IMR-90 (cell line): ENCODE data around the gene TSNAXIP1. TPM values are rescaled to one million over a fixed set of nuclear protein-coding genes. Genes with fewer than 3 reads are reported as not detected.

Source experiments
- ATAC-seq: fragments of 200-7000 bp; cut with Tn5 transposase; 2 replicates; pipeline ENCODE4 v1.9.1; 2020; ENCODE audit warnings: low read depth, mild to moderate bottlenecking, moderate library complexity
- BruUV-seq: library from RNA; stranded (reverse); fragments of 400-500 nt; replicated peaks from 2 replicates; lab custom pipeline; 2021; lab: Mats Ljungman, UMichigan
- CTCF ChIA-PET: fragments of 300-600 bp; formaldehyde crosslinking; extraction: SDS; loops from one replicate; lab custom pipeline; 2021; ENCODE audit warnings: antibody characterized with exemption; lab: Yijun Ruan, JAX
- POLR2A ChIA-PET: fragments of 300-600 bp; sonication (Branson Sonifier 250); formaldehyde crosslinking; loops from one replicate; lab custom pipeline; 2022; ENCODE audit warnings: antibody characterized with exemption; ENCODE audit not compliant: unreplicated experiment; lab: Charles Lee
- DNase-seq: peaks from one replicate; pipeline ENCODE4 v3.0.0; 2013
- H2AFZ ChIP-seq: replicated peaks from 2 replicates; pipeline ENCODE3; 2013; ENCODE audit warnings: low read length, mild to moderate bottlenecking; ENCODE audit not compliant: poor library complexity
- H2AK5ac ChIP-seq: 2 replicates; pipeline ENCODE4 v1.6.1; 2013; ENCODE audit warnings: low read depth, low read length, inconsistent platforms
- H2AK9ac ChIP-seq: replicated peaks from 2 replicates; pipeline ENCODE3; 2013; ENCODE audit warnings: mild to moderate bottlenecking, low read depth, low read length, moderate library complexity; ENCODE audit not compliant: poor library complexity
- H2BK120ac ChIP-seq: 2 replicates; pipeline ENCODE4 v1.6.1; 2013; ENCODE audit warnings: low read depth, low read length, inconsistent platforms
- H2BK15ac ChIP-seq: 3 replicates; pipeline ENCODE4 v1.6.1; 2013; ENCODE audit warnings: low read depth, low read length, inconsistent platforms
- H2BK20ac ChIP-seq: 2 replicates; pipeline ENCODE4 v1.6.1; 2013; ENCODE audit warnings: low read depth, mild to moderate bottlenecking, inconsistent platforms, low read length, moderate library complexity
- H2BK5ac ChIP-seq: 2 replicates; pipeline ENCODE4 v1.6.1; 2013; ENCODE audit warnings: mild to moderate bottlenecking, low read depth, low read length, inconsistent platforms; ENCODE audit not compliant: poor library complexity, severe bottlenecking
- H3K14ac ChIP-seq: replicated peaks from 2 replicates; pipeline ENCODE4 v1.6.1; 2013; ENCODE audit warnings: low read depth, low read length, inconsistent platforms
- H3K18ac ChIP-seq: 2 replicates; pipeline ENCODE4 v1.6.1; 2013; ENCODE audit warnings: low read depth, low read length, control low read depth
- H3K23ac ChIP-seq: 2 replicates; pipeline ENCODE4 v1.6.1; 2013; ENCODE audit warnings: low read depth, low read length, inconsistent platforms
- H3K27ac ChIP-seq: 2 replicates; pipeline ENCODE4 v1.5.1; 2013; ENCODE audit warnings: mild to moderate bottlenecking, control low read depth, low read length; ENCODE audit not compliant: insufficient read depth
- H3K27me3 ChIP-seq: 2 replicates; pipeline ENCODE4 v1.6.1; 2013; ENCODE audit warnings: low read length; ENCODE audit not compliant: control insufficient read depth, insufficient read depth
- H3K36me3 ChIP-seq: 2 replicates; pipeline ENCODE4 v1.6.1; 2013; ENCODE audit warnings: low read length, mixed read lengths; ENCODE audit not compliant: control insufficient read depth, insufficient read depth
- H3K4ac ChIP-seq: 2 replicates; pipeline ENCODE4 v1.6.1; 2013; ENCODE audit warnings: low read depth, low read length, inconsistent platforms
- H3K4me1 ChIP-seq: 2 replicates; pipeline ENCODE4 v1.6.1; 2013; ENCODE audit warnings: low read length, mixed read lengths; ENCODE audit not compliant: control insufficient read depth, insufficient read depth
- H3K4me2 ChIP-seq: 2 replicates; pipeline ENCODE4 v1.6.1; 2013; ENCODE audit warnings: low read depth, mild to moderate bottlenecking, control low read depth, low read length, moderate library complexity
- H3K4me3 ChIP-seq: 2 replicates; pipeline ENCODE4 v1.5.1; 2013; ENCODE audit warnings: low read depth, mild to moderate bottlenecking, control low read depth, low read length, moderate library complexity; ENCODE audit not compliant: insufficient read depth
- H3K56ac ChIP-seq: 2 replicates; pipeline ENCODE4 v1.6.1; 2013; ENCODE audit warnings: low read length, inconsistent platforms; ENCODE audit not compliant: insufficient read depth; ENCODE audit errors: extremely low read depth
- H3K79me1 ChIP-seq, 2 experiments: 2 replicates each; pipeline ENCODE4 v1.6.1; 2013; ENCODE audit warnings: low read length in 2 of 2, inconsistent platforms in 1 of 2, low read depth in 1 of 2
- H3K9ac ChIP-seq: 2 replicates; pipeline ENCODE4 v1.6.1; 2013; ENCODE audit warnings: low read depth, low read length, control low read depth
- H3K9me1 ChIP-seq: 2 replicates; pipeline ENCODE4 v1.6.1; 2013; ENCODE audit warnings: low read length, inconsistent platforms; ENCODE audit not compliant: insufficient read depth
- H3K9me3 ChIP-seq: 2 replicates; pipeline ENCODE4 v1.6.1; 2013; ENCODE audit warnings: low read length; ENCODE audit not compliant: control insufficient read depth, insufficient read depth
- H4K20me1 ChIP-seq: 2 replicates; pipeline ENCODE4 v1.6.1; 2013; ENCODE audit warnings: low read length, inconsistent platforms; ENCODE audit not compliant: insufficient read depth
- H4K5ac ChIP-seq: 2 replicates; pipeline ENCODE4 v1.6.1; 2013; ENCODE audit warnings: mild to moderate bottlenecking, low read depth, low read length, control low read depth
- H4K8ac ChIP-seq, 2 experiments: 2 replicates each; pipeline ENCODE4 v1.6.1; 2013; ENCODE audit warnings: low read depth in 2 of 2, low read length in 2 of 2, control low read depth in 1 of 2, inconsistent platforms in 1 of 2
- H4K91ac ChIP-seq: 2 replicates; pipeline ENCODE4 v1.6.1; 2013; ENCODE audit warnings: low read depth, low read length, inconsistent platforms; ENCODE audit not compliant: insufficient read depth
- CEBPB ChIP-seq: IDR thresholded peaks from 2 replicates; pipeline ENCODE4 v1.6.1; 2012; ENCODE audit warnings: low read depth, low read length, improper control_type of control experiment
- CHD1 ChIP-seq: IDR thresholded peaks from 2 replicates; pipeline ENCODE4 v1.6.1; 2012; ENCODE audit warnings: low read depth, low read length, improper control_type of control experiment
- CTCF ChIP-seq: conservative IDR thresholded peaks from 2 replicates; pipeline ENCODE4 v1.5.1; 2012; ENCODE audit warnings: mild to moderate bottlenecking, low read depth, low read length, improper control_type of control experiment
- FOS ChIP-seq: fragments of 150-350 bp; IDR thresholded peaks from 2 replicates; pipeline ENCODE4 v1.6.1; 2016; ENCODE audit warnings: low read depth, low read length
- RAD21 ChIP-seq: IDR thresholded peaks from 2 replicates; pipeline ENCODE4 v1.6.1; 2012; ENCODE audit warnings: low read length, improper control_type of control experiment
- RCOR1 ChIP-seq: IDR thresholded peaks from 2 replicates; pipeline ENCODE4 v1.6.1; 2012; ENCODE audit warnings: mild to moderate bottlenecking, low read length, improper control_type of control experiment; ENCODE audit not compliant: insufficient replicate concordance
- dilution Hi-C: fragments of 300-500 bp; cut with HindIII; formaldehyde crosslinking; loops from one replicate; pipeline ENCODE4 v1.14.3; 2018; ENCODE audit warnings: low sequenced_read_pairs; ENCODE audit not compliant: unreplicated experiment
- in situ Hi-C: fragments of 300-500 bp; cut with MboI; formaldehyde crosslinking; loops from 3 replicates; pipeline ENCODE4 v1.14.3; 2019; ENCODE audit warnings: low sequenced_read_pairs, inconsistent platforms, mixed read lengths
- intact Hi-C: fragments of 100-400 bp; cut with micrococcal nuclease; formaldehyde crosslinking; loops from 2 replicates; pipeline ENCODE4 v1.10.0; 2022
- polyA plus RNA-seq, 3 experiments: library from polyadenylated mRNA; depleted of rRNA; stranded (reverse); fragments of >200 nt; gene quantifications; 2 replicates each; pipeline ENCODE4 v1.2.3, GENCODE V29; 2012; ENCODE audit warnings: low replicate concordance in 1 of 3
- total RNA-seq: library from RNA; depleted of rRNA; stranded (reverse); fragments of >200 nt; gene quantifications from 2 replicates; pipeline ENCODE4 v1.2.3, GENCODE V29; 2012
- TF ChIP-seq, protein P1 (sequence below): fragments of 150-350 bp; IDR thresholded peaks from 2 replicates; pipeline ENCODE4 v1.6.1; 2017; ENCODE audit warnings: mild to moderate bottlenecking, antibody characterized with exemption, low read length, low read depth
- TF ChIP-seq, protein P2 (sequence below): fragments of 150-350 bp; IDR thresholded peaks from 2 replicates; pipeline ENCODE4 v1.6.1; 2016; ENCODE audit warnings: low read depth, mild to moderate bottlenecking, low read length, moderate library complexity, borderline replicate concordance

The TSNAXIP1 gene
- total and polyA plus RNA-seq, 2 of the 4 experiments (the other 2 are of a cell fraction): 0.72 to 1.4 TPM

DNA sequence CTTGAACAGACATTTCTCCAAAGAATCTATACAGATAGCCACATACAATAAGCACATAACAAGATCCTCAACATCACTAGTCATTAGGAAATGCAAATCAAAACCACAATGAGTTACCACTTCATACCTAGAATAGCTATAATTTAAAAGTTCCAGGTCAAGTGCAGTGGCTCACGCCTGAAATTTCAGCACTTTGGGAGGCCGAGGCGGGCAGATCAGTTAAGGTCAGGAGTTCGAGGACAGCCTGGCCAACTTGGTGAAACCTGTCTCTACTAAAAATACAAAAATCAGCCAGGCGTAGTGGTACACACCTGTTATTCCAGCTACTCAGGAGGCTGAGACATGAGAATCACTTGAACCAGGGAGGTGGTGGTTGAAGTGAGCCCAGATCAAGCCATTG lies 20.2 kb upstream of the TSNAXIP1 start (continued):
- TF ChIP-seq RCOR1 (no peak), CEBPB (no peak)
- TF ChIP-seq, protein P1, sequence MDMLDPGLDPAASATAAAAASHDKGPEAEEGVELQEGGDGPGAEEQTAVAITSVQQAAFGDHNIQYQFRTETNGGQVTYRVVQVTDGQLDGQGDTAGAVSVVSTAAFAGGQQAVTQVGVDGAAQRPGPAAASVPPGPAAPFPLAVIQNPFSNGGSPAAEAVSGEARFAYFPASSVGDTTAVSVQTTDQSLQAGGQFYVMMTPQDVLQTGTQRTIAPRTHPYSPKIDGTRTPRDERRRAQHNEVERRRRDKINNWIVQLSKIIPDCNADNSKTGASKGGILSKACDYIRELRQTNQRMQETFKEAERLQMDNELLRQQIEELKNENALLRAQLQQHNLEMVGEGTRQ: no peak

GRCh38 chr16:67790071-67790470 lies 16.6 kb upstream of the TSNAXIP1 start:
- BruUV-seq: no TSS peak
- in situ Hi-C loops: no loop called here
- no peak for DNase-seq

More at GRCh38 chr16:67790071-67790470, 16.6 kb upstream of the TSNAXIP1 start:
- Histone ChIP-seq H3K27me3 (no peaks in the 10 kb centered on the region), H3K9me3 (no peaks in the 10 kb centered on the region), H4K8ac (no peak overlapping the region), H2AFZ (no peak overlapping the region), H3K4me3 (no peak overlapping the region), H4K5ac (no peak overlapping the region), H3K23ac (no peak overlapping the region), H3K56ac (no peak overlapping the region), H2AK5ac (no peak overlapping the region), H3K18ac (no peak overlapping the region), H2BK20ac (no peak overlapping the region), H2BK15ac (no peak overlapping the region), H3K9me1 (0 out of 2 replicates have a peak, but pooled peaks cover 3% of the 10 kb centered on the region), H2BK120ac (no peak overlapping the region), H3K79me1 (peaks cover 22 to 54% of the 10 kb centered on the region in 2 experiments; a peak in 3 of 4 replicates), H2AK9ac (no peak overlapping the region), H3K14ac (no peak overlapping the region), H4K20me1 (peaks cover 14% of the 10 kb centered on the region; the same call in 1 of the 2 replicates), H3K4ac (no peak overlapping the region), H3K4me2 (no peak overlapping the region), H3K36me3 (peaks cover 1% of the 10 kb centered on the region; the same call in 1 of the 2 replicates), H3K27ac (no peak overlapping the region), H2BK5ac (no peak overlapping the region), H3K9ac (no peak overlapping the region), H3K4me1 (no peaks in the 10 kb centered on the region), H4K91ac (no peak overlapping the region)
- CTCF ChIA-PET: no interaction called here
- intact Hi-C loops: no loop called here
- TF ChIP-seq CTCF: no peak
- TF ChIP-seq, protein P2, sequence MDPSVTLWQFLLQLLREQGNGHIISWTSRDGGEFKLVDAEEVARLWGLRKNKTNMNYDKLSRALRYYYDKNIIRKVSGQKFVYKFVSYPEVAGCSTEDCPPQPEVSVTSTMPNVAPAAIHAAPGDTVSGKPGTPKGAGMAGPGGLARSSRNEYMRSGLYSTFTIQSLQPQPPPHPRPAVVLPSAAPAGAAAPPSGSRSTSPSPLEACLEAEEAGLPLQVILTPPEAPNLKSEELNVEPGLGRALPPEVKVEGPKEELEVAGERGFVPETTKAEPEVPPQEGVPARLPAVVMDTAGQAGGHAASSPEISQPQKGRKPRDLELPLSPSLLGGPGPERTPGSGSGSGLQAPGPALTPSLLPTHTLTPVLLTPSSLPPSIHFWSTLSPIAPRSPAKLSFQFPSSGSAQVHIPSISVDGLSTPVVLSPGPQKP: no peak
- no peak for TF ChIP-seq CHD1
- TF ChIP-seq CEBPB: peak; percentile 26; the same call in 1 of the 2 replicates
- TF ChIP-seq FOS: no peak
- TF ChIP-seq RAD21: no peak
- no peak for ATAC-seq
- POLR2A ChIA-PET: no interaction called here
- dilution Hi-C loops: no loop called here
